Mesenchymal stem cell (in vitro differentiated cells and primary cell): ENCODE measurements around the gene ZNF883.

ENCODE experiments used
- DNase-seq: peaks from one replicate; pipeline ENCODE4 v3.0.0-alpha.2; 2013
- H2AFZ ChIP-seq: one replicate; pipeline ENCODE4 v1.6.1; 2013; ENCODE audit warnings: low read depth, mild to moderate bottlenecking, control low read depth, inconsistent platforms, low read length, moderate library complexity
- H2AK5ac ChIP-seq: 2 replicates; pipeline ENCODE4 v1.6.1; 2013; ENCODE audit warnings: low read length, moderate library complexity, mild to moderate bottlenecking, inconsistent platforms; ENCODE audit not compliant: severe bottlenecking
- H2BK120ac ChIP-seq: one replicate; pipeline ENCODE4 v1.6.1; 2013; ENCODE audit warnings: low read depth, mild to moderate bottlenecking, inconsistent platforms, low read length, moderate library complexity
- H2BK12ac ChIP-seq, 2 experiments: one replicate each; pipeline ENCODE4 v1.6.1; 2013; ENCODE audit warnings: inconsistent platforms in 2 of 2, low read length in 2 of 2, mild to moderate bottlenecking in 2 of 2, moderate library complexity in 2 of 2, control low read depth in 1 of 2
- H2BK15ac ChIP-seq: one replicate; pipeline ENCODE4 v1.6.1; 2013; ENCODE audit warnings: mild to moderate bottlenecking, low read depth, inconsistent platforms; ENCODE audit not compliant: poor library complexity, severe bottlenecking
- H2BK5ac ChIP-seq: 2 replicates; pipeline ENCODE4 v1.6.1; 2013; ENCODE audit warnings: low read depth, mild to moderate bottlenecking, low read length, control low read depth, inconsistent platforms; ENCODE audit not compliant: poor library complexity, severe bottlenecking
- H3K14ac ChIP-seq, 2 experiments: one replicate each; pipeline ENCODE4 v1.6.1; 2013; ENCODE audit warnings: inconsistent platforms in 2 of 2, low read length in 2 of 2, control low read depth in 1 of 2, mild to moderate bottlenecking in 1 of 2, moderate library complexity in 1 of 2
- H3K18ac ChIP-seq, 2 experiments: one replicate each; pipeline ENCODE4 v1.6.1; 2013; ENCODE audit warnings: inconsistent platforms in 2 of 2, low read length in 2 of 2, control low read depth in 1 of 2, low read depth in 1 of 2, mild to moderate bottlenecking in 1 of 2
- H3K23ac ChIP-seq, 2 experiments: one replicate each; pipeline ENCODE4 v1.6.1; 2013; ENCODE audit warnings: inconsistent platforms in 2 of 2, low read length in 2 of 2, mild to moderate bottlenecking in 2 of 2, moderate library complexity in 2 of 2, control low read depth in 1 of 2
- H3K27ac ChIP-seq: 2 replicates; pipeline ENCODE4 v1.5.1; 2013; ENCODE audit warnings: mild to moderate bottlenecking, moderate library complexity, low read length, control low read depth, inconsistent platforms; ENCODE audit not compliant: poor library complexity, severe bottlenecking
- H3K27me3 ChIP-seq, 2 experiments: 2 replicates each; pipeline versions ENCODE4 v1.6.1 to v1.7.0; 2013; ENCODE audit warnings: low read length in 2 of 2, mild to moderate bottlenecking in 2 of 2, moderate library complexity in 2 of 2, control low read depth in 1 of 2, inconsistent platforms in 1 of 2; ENCODE audit not compliant: control insufficient read depth in 1 of 2, insufficient read depth in 1 of 2
- H3K36me3 ChIP-seq, 2 experiments: 2 replicates each; pipeline versions ENCODE4 v1.6.1 to v1.7.0; 2013; ENCODE audit warnings: low read length in 2 of 2, control low read depth in 1 of 2, inconsistent platforms in 1 of 2, low read depth in 1 of 2, mild to moderate bottlenecking in 1 of 2; ENCODE audit not compliant: insufficient read depth in 2 of 2, control insufficient read depth in 1 of 2
- H3K4ac ChIP-seq, 2 experiments: one replicate each; pipeline ENCODE4 v1.6.1; 2013; ENCODE audit warnings: inconsistent platforms in 2 of 2, low read length in 2 of 2, mild to moderate bottlenecking in 2 of 2, moderate library complexity in 2 of 2, control low read depth in 1 of 2, low read depth in 1 of 2
- H3K4me1 ChIP-seq: 2 replicates; pipeline ENCODE4 v1.6.1; 2013; ENCODE audit warnings: low read depth, low read length, control low read depth; ENCODE audit not compliant: control insufficient read depth, insufficient read depth
- H3K4me2 ChIP-seq: 2 replicates; pipeline ENCODE4 v1.6.1; 2013; ENCODE audit warnings: low read length, mild to moderate bottlenecking, inconsistent platforms; ENCODE audit not compliant: poor library complexity, severe bottlenecking
- H3K4me3 ChIP-seq, 2 experiments: 2 replicates each; pipeline versions ENCODE4 v1.5.1 to v1.7.0; 2013; ENCODE audit warnings: low read length in 2 of 2, mild to moderate bottlenecking in 2 of 2, control low read depth in 1 of 2, low read depth in 1 of 2; ENCODE audit not compliant: insufficient read depth in 1 of 2
- H3K79me1 ChIP-seq: replicated peaks from 2 replicates; pipeline ENCODE4 v1.6.1; 2013; ENCODE audit warnings: mild to moderate bottlenecking, control low read depth, low read length, inconsistent platforms; ENCODE audit not compliant: poor library complexity, severe bottlenecking
- H3K9ac ChIP-seq: 2 replicates; pipeline ENCODE4 v1.7.0; 2013; ENCODE audit warnings: mild to moderate bottlenecking, low read length, moderate library complexity
- H3K9me3 ChIP-seq: 2 replicates; pipeline ENCODE4 v1.7.0; 2013; ENCODE audit warnings: mild to moderate bottlenecking, low read length; ENCODE audit not compliant: control insufficient read depth
- H4K8ac ChIP-seq: one replicate; pipeline ENCODE4 v1.6.1; 2013; ENCODE audit warnings: inconsistent platforms, mild to moderate bottlenecking, low read length, moderate library complexity
- H4K91ac ChIP-seq: one replicate; pipeline ENCODE4 v1.6.1; 2013; ENCODE audit warnings: mild to moderate bottlenecking, low read length, inconsistent platforms
- WGBS: methylation state at CpG from one replicate; pipeline ENCODE4 v1.1.7; 2013; ENCODE audit warnings: mixed read lengths; 5-methylcytosine and 5-hydroxymethylcytosine counted together

ZNF883 gene

GRCh38 chr9:112939418-112939817 lies 72.6 kb downstream of the ZNF883 start:
- H3K9me3 ChIP-seq, result peaks cover 33% of the 10 kb centered on the region
- no peak overlapping the region for H2AK5ac ChIP-seq
- no peaks in the 10 kb centered on the region for H3K4me1 ChIP-seq
- H3K23ac ChIP-seq, result no peak overlapping the region
- no peak overlapping the region for H3K14ac ChIP-seq
- H3K9ac ChIP-seq, result no peak overlapping the region
- H3K27ac ChIP-seq, result no peak overlapping the region
- no peak overlapping the region for H2BK120ac ChIP-seq
- no peak overlapping the region for H2AFZ ChIP-seq
- H4K91ac ChIP-seq, result no peak overlapping the region
- no peak overlapping the region for H3K4me3 ChIP-seq
- H2BK5ac ChIP-seq, result no peak overlapping the region
- no peak for DNase-seq
- H2BK15ac ChIP-seq, result no peak overlapping the region
- H2BK12ac ChIP-seq, result no peak overlapping the region
- no peaks in the 10 kb centered on the region for H3K36me3 ChIP-seq
- H3K18ac ChIP-seq, result no peak overlapping the region
- peaks cover 0 to 29% of the 10 kb centered on the region in 2 experiments for H3K27me3 ChIP-seq
- H3K4ac ChIP-seq, result no peak overlapping the region
- H3K79me1 ChIP-seq, result no peaks in the 10 kb centered on the region
- no peak overlapping the region for H3K4me2 ChIP-seq
- no peak overlapping the region for H4K8ac ChIP-seq

GRCh38 chr9:112933696-112934095 lies 78.3 kb downstream of the ZNF883 start:
- no peak overlapping the region for H3K9ac ChIP-seq
- no peak overlapping the region for H2BK15ac ChIP-seq
- H3K4me3 ChIP-seq, result no peak overlapping the region
- no peak overlapping the region for H3K27ac ChIP-seq
- DNase-seq, result no peak
- no peak overlapping the region for H4K91ac ChIP-seq
- no peak overlapping the region for H3K18ac ChIP-seq
- H2BK5ac ChIP-seq, result no peak overlapping the region
- no peak overlapping the region for H3K4ac ChIP-seq
- H2AFZ ChIP-seq, result no peak overlapping the region
- H3K36me3 ChIP-seq, result no peaks in the 10 kb centered on the region
- peaks cover 26% of the 10 kb centered on the region for H3K9me3 ChIP-seq
- no peak overlapping the region for H4K8ac ChIP-seq
- H3K23ac ChIP-seq, result no peak overlapping the region
- H3K79me1 ChIP-seq, result no peaks in the 10 kb centered on the region
- no peak overlapping the region for H2BK120ac ChIP-seq
- H3K4me2 ChIP-seq, result no peak overlapping the region
- H3K4me1 ChIP-seq, result no peaks in the 10 kb centered on the region
- WGBS, result 95% methylated on average over 2 of the region's 2 CpGs
- no peak overlapping the region for H3K14ac ChIP-seq
- peaks cover 3 to 35% of the 10 kb centered on the region in 2 experiments for H3K27me3 ChIP-seq
- H2BK12ac ChIP-seq, result no peak overlapping the region
- H2AK5ac ChIP-seq, result no peak overlapping the region

- no peak overlapping the region for H3K4me3 ChIP-seq
- no peak overlapping the region for H2BK5ac ChIP-seq
- no peak overlapping the region for H3K14ac ChIP-seq
- no peak overlapping the region for H4K91ac ChIP-seq
- no peak overlapping the region for H3K4ac ChIP-seq
- WGBS, result 38% methylated on average over 8 of the region's 8 CpGs
- H3K4me2 ChIP-seq, result no peak overlapping the region
- no peak overlapping the region for H3K27ac ChIP-seq
- H3K9me3 ChIP-seq, result peaks cover under 1% of the 10 kb centered on the region
- DNase-seq, result peak; percentile 24
- no peak overlapping the region for H2BK15ac ChIP-seq
- H2AFZ ChIP-seq, result no peak overlapping the region
- no peak overlapping the region for H3K23ac ChIP-seq
- H4K8ac ChIP-seq, result no peak overlapping the region
- H2BK120ac ChIP-seq, result no peak overlapping the region
- H3K9ac ChIP-seq, result peak overlapping the region; percentile 73
- H3K4me1 ChIP-seq, result no peaks in the 10 kb centered on the region
- no peaks in the 10 kb centered on the region for H3K79me1 ChIP-seq
- peaks cover 2 to 29% of the 10 kb centered on the region in 2 experiments for H3K27me3 ChIP-seq
- no peaks in the 10 kb centered on the region for H3K36me3 ChIP-seq
- H2AK5ac ChIP-seq, result no peak overlapping the region
- H2BK12ac ChIP-seq, result no peak overlapping the region
- H3K18ac ChIP-seq, result no peak overlapping the region
These were observed 86.8 kb downstream of the ZNF883 start for GRCh38 chr9:112925058-112925641.

GRCh38 chr9:112921549-112921948 lies 90.4 kb downstream of the ZNF883 start:
- 24% methylated on average over 3 of the region's 3 CpGs for WGBS

More at GRCh38 chr9:112921549-112921948, 90.4 kb downstream of the ZNF883 start:
- Histone ChIP-seq H3K79me1 (no peaks in the 10 kb centered on the region), H3K23ac (no peak overlapping the region), H3K9me3 (no peaks in the 10 kb centered on the region), H3K27ac (no peak overlapping the region), H3K4me1 (no peaks in the 10 kb centered on the region), H3K4ac (no peak overlapping the region), H4K8ac (no peak overlapping the region), H3K18ac (no peak overlapping the region), H3K36me3 (no peaks in the 10 kb centered on the region), H3K9ac (no peak overlapping the region), H2BK12ac (no peak overlapping the region), H3K27me3 (peaks cover 14 to 46% of the 10 kb centered on the region in 2 experiments), H3K4me3 (no peak overlapping the region), H2BK120ac (no peak overlapping the region), H3K14ac (no peak overlapping the region), H2AFZ (no peak overlapping the region), H4K91ac (no peak overlapping the region), H2BK5ac (no peak overlapping the region), H2BK15ac (no peak overlapping the region), H2AK5ac (no peak overlapping the region), H3K4me2 (no peak overlapping the region)
- peak; percentile 52 for DNase-seq
